Measurements from ENCODE around the gene PLPPR5. TPM values are rescaled to one million over a fixed set of nuclear protein-coding genes. Genes with fewer than 3 reads are reported as not detected.

The PLPPR5 gene
- not detected in 2 replicates for total RNA-seq

GRCh38 chr1:99004861-99005442, at the start of gene PLPPR5:
Gene PLPPR5 (minus strand): TSS chr1:99004861. CDS start chr1:99004671, 190 bp downstream.

